Liver (tissue), 3 donors: ENCODE results near the gene DNAH6.

Experiments
- EGR1 ChIP-seq, 2 donors: IDR thresholded peaks; 2 replicates each; pipeline ENCODE4 v1.6.1; 2016 to 2018; ENCODE audit warnings: antibody characterized with exemption in 2 of 2, low read depth in 2 of 2
- GABPA ChIP-seq, 2 donors: IDR thresholded peaks in 1 of 2; conservative IDR thresholded peaks in 1 of 2; 2 replicates each; pipeline ENCODE4 v1.6.1; 2016; ENCODE audit warnings: antibody characterized with exemption in 2 of 2, mild to moderate bottlenecking in 1 of 2, moderate library complexity in 1 of 2
- RXRA ChIP-seq, 2 donors: IDR thresholded peaks; 2 replicates each; pipeline ENCODE4 v1.6.1; 2017 to 2018; ENCODE audit warnings: antibody characterized with exemption in 2 of 2, mild to moderate bottlenecking in 1 of 2
- YY1 ChIP-seq: IDR thresholded peaks from 2 replicates; pipeline ENCODE4 v1.6.1; 2016; ENCODE audit warnings: antibody characterized with exemption, mild to moderate bottlenecking
- TF ChIP-seq, protein P1 (sequence below): fragments of 150-350 bp; IDR thresholded peaks from 2 replicates; pipeline ENCODE4 v1.5.1; 2017; ENCODE audit warnings: improper control_type of control experiment, low read depth, low read length; ENCODE audit not compliant: missing input control
- donor health status: healthy.
- donor health status: healthy.

DNA sequence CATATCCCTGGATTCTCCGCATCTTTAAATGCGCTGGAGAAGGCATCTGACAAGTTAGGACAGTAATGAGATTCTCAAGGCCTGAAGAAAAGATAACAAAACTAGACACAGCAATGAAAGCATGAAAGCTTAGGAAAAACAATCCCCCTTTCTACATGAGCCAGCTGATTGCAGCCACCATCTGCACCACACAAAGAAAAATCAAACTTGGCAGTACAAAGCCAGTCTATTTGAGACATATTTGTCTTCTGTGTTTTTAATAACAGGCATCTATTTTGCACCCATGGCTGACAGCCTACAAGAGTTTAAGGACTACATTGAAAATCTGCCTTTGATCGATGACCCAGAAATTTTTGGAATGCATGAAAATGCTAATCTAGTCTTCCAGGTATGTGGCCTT, 281.0 kb downstream of the DNAH6 start:
- TF ChIP-seq, protein P1, sequence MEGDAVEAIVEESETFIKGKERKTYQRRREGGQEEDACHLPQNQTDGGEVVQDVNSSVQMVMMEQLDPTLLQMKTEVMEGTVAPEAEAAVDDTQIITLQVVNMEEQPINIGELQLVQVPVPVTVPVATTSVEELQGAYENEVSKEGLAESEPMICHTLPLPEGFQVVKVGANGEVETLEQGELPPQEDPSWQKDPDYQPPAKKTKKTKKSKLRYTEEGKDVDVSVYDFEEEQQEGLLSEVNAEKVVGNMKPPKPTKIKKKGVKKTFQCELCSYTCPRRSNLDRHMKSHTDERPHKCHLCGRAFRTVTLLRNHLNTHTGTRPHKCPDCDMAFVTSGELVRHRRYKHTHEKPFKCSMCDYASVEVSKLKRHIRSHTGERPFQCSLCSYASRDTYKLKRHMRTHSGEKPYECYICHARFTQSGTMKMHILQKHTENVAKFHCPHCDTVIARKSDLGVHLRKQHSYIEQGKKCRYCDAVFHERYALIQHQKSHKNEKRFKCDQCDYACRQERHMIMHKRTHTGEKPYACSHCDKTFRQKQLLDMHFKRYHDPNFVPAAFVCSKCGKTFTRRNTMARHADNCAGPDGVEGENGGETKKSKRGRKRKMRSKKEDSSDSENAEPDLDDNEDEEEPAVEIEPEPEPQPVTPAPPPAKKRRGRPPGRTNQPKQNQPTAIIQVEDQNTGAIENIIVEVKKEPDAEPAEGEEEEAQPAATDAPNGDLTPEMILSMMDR = no peak
- TF ChIP-seq GABPA (IDR thresholded peaks at IDR 0.05 in 1 of 2, conservative IDR thresholded peaks at IDR 0.05 in 1 of 2) (no peak), EGR1 (IDR thresholded peaks at IDR 0.05; ENCODE audit: low read depth in 2 of 2) (no peak), RXRA (IDR thresholded peaks at IDR 0.05) (no peak), YY1 (no peak)
